ENCODE data around the gene LRRC4C.

The LRRC4C gene

GRCh38 chr11:41414771-41415440 is 44.5 kb downstream of the LRRC4C start:
- peak; percentile 7 for DNase-seq

- DNase-seq, result no peak
Measured at GRCh38 chr11:41413843-41414242, 45.6 kb downstream of the LRRC4C start.

GRCh38 chr11:41405812-41406211 is 53.6 kb downstream of the LRRC4C start:
- no peak for DNase-seq

- DNase-seq, result no peak
Measured at GRCh38 chr11:41404109-41404508, 55.3 kb downstream of the LRRC4C start.

DNA sequence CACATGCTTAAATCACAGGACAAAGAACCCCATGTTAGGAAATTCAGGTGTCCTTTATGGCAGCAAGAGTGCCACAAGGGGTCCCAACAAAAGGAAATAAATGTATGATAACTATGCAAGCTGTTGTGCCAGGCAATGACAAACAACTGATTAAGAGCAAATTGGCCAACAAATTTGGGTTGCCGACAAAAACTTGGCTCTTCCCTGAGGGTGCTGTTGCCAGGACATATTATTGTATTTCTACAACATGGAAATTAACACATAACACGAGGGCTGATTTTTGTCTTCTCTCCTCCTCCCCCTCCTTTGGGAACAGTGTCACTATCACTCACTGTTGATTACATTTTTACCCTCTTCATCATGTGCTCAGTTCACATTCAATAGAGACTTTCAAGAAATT is 56.0 kb downstream of the LRRC4C start:
- DNase-seq, result no peak

DNA sequence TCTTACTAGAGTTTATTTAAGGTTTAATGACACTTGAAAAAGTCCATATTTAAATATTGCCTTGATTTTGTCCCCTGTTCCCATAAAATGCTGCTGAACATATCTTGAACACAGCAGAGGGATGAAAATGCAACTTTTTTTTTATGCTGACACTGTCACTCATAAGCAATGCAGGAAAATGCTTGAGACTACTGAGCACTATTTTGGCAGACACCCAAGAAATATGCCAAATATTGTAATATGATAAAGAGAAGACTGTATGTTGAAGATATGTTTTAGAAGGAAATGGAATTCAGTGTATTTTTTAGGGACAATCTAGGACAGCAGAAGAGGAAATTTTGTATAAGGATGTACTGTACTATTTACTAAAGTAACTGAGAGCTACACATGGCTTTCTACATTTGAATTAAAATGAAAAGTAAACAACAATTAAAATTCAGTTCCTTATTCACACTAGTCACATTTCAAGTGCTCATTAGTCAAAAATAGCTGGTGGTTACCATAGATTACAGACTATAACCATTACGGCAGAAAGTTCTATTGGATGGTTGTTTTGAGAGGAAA is 58.6 kb downstream of the LRRC4C start:
- DNase-seq, result peak; percentile 26

GRCh38 chr11:41400124-41400523 is 59.3 kb downstream of the LRRC4C start:
- DNase-seq, result no peak

- DNase-seq, result no peak
Measured at GRCh38 chr11:41399323-41399722, 60.1 kb downstream of the LRRC4C start.

DNA sequence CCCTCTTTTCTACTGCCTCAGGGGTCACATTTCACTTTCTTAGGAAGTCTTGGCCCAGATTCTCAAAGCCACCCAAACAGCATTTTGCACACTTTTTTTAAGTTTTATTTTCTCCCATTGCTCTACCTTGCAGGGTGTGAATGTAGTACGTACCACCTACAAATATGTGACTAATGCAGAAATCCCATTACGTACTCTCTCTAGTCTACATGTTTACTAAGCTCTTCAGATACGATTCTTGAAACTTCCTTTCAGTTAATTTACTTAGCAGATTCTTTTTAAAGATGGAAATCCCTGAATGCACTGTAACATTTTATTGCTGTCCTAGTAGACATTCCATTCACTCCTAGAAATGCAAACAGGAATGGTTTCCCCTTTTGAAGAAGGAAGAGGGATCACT is 61.3 kb downstream of the LRRC4C start:
- no peak for DNase-seq

DNA sequence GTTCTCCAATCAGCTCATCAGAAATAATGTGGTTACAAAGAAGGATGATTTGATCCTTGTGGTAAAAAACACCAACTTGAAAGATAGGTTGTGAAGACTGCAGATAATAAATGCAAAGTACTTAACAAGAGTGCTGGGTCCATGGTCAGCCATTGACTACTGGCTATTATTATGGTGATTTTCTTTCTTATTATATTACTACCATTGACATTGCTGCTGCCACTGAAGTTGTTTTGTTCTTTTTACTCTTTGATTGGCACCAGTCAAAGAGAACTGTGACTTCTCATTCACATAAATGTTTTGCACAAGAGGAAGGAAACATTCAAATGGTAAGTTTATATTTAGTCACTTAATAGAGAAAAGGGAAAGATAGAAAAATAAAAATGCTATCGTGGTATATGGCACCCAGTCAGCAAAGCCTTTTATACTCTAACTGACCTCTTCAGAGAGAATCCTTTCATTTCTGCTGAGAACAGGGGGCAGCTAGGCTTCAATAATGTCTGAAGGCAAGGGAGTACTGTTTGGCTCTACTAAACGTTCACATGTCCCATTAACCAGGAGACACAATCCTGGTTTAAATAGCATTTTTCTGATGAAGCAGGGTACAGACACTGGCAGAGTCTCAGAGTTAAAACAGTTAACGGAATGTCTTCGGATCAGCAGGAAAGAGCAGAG is 64.8 kb downstream of the LRRC4C start:
- DNase-seq, result no peak

- peak; percentile 27 for DNase-seq
Measured at GRCh38 chr11:41392596-41392995, 66.9 kb downstream of the LRRC4C start.

DNA sequence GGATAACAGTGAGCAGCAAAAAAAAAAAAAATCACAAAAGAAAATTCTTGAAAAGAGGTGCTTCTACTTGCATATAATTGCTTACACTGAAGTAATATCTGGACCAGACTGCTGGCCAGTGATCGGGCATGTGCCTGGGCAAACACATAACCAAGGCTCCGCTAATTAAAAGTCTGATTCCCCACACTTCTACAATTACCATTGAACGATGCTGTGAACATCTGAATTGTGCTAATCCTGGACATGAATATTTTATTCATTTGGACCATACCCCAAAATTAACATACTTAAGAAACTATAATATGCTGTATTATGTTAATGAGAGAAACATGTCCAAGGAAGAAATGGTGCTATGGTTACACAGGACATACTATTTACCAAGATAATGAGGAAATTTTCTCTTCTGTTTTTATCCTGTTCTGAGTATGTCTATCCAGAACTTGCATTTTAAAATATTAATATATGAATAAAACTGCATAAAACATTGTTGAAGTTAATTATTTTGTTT is 69.8 kb downstream of the LRRC4C start:
- DNase-seq, result no peak

DNA sequence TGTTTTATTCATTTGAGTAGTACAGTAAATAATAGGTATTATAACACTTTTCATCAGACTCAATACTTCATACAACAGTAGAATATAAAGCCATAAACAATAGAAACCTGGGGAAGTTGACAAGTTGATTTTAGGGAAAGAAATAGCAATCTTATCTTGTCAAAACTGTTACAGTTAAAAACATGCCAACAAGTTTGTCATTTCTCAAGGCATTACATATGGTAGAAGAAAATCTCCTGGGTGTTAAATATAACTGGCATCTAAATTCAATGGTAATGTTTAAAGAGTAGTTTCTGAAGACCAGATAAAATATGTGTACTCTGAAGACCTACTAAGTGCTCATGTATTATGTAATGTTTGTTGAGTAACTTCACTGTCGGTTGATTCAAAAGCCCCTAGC is 75.1 kb downstream of the LRRC4C start:
- DNase-seq, result no peak

GRCh38 chr11:41383768-41384167 is 75.7 kb downstream of the LRRC4C start:
- DNase-seq, result no peak

DNA sequence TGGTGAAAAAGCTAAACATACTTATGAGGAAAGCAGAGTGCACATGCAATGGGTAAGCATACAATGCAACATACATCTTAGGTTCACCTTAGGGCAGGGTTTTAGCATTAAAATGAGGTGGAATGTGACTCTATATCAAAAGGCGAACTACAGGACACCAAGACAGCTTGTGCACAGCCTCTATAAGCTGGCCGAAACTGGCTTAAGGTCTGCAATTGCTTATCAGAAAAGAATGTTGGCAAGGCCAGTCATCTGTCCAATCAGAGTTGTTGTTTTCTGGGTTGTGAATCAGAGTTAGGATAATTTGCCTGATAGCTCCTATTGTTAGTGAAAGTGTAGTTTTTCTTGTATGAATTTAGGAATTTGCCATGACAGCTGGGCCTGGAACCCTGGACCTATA is 76.5 kb downstream of the LRRC4C start:
- DNase-seq, result peak; percentile 28

- no peak for DNase-seq
Measured at GRCh38 chr11:41379084-41379483, 80.4 kb downstream of the LRRC4C start.

DNA sequence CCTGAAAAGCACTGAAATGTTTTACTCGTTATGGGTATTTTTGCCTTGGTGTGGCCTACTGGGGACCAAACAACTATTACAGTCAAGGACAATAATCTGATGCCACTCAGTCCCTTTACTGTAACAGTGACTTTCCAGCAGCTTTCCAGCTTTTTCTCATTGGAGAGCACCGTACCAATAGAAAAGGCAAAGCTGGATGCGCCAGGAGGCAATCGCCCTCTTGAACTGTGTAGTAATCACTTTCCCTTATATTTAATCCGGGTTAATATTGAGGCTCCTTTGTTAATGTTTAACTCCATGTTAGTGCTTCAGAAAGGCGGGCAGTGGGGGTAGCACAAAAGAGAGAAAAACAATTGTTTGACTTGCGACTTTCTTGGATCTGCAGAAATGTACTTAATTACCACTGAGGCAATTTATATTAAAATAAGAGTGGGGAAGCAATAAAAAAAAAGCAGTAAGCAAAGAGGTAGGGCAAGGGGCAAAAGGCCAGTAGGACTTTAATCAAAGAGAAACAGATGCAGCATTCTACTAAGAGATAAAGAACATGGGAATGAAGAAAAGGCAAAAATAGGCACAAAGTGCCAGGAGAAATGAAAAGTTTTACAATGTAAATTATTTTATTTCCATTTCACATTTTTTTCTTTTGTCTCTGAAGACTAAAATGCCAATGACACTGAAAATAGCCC is 81.6 kb downstream of the LRRC4C start:
- DNase-seq, result no peak

DNA sequence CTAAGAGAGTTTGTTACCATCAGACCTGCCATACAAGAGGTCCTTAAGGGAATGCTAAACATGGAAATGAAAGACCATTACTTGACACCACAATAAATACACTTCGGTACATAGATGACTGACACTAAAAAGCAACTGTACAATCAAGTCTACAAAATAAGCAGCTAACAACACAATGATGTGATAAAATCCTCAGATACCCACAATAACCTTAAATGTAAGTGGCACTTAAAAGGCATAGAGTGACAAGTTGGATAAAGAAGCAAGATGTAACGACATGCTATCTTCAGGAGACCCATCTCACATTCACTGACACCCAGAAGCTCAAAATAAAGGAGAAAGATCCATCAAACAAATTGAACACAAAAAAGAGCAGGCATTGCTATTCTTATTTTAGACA is 107.6 kb downstream of the LRRC4C start:
- DNase-seq, result no peak

DNA sequence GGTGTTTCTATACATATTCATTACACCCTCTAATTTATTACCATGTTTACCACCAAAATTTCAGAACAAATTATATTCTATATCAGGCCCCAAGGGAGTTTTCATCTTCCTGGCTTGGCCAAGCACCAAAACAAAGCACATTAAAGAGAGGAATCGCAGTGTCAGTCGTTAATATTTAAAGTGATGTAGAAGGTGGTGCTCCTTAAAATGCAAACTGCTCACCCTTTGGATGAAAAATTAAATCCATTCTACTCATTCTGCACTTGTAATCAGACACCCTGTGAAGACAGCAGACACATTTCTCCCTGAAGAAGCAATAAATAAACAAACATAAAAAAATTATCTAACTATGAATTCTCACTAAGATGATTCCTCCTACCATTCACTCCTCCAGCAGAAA is 113.4 kb downstream of the LRRC4C start:
- DNase-seq, result no peak

GRCh38 chr11:41334007-41334933 is 125.2 kb downstream of the LRRC4C start:
- no peak for DNase-seq

DNA sequence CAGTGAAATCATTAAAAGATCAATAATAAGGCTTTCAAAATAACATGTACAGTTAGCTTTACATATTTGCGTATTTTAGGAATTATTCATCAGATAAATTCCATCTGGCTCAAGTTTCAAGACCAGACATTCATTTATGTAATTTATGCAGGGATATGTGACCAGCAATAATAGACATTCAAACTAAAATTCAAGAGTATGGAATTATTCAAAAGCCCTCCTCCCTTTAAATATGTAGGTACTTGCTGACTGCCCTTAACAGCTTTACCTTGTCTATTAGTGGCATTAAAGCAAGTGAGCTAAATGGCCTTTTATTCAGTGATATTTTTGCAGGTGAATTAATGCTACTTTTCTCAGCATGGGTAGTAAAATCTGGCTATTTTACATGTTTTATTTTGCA is 126.1 kb downstream of the LRRC4C start:
- no peak for DNase-seq

GRCh38 chr11:41328324-41328723 is 131.1 kb downstream of the LRRC4C start:
- DNase-seq, result no peak
